GM23338 (cell line): ENCODE measurements around the gene CDKAL1.

ENCODE experiments used
- EZH2 ChIP-seq: fragments of 200-600 bp; sonication (generic); IDR thresholded peaks from one replicate; pipeline ENCODE4 v1.8.0; 2017; ENCODE audit warnings: antibody characterized with exemption, mild to moderate bottlenecking, low read depth; ENCODE audit not compliant: unreplicated experiment
- EZH2phosphoT487 ChIP-seq: fragments of 200-600 bp; sonication (generic); IDR thresholded peaks from one replicate; pipeline ENCODE4 v1.8.1; 2018; ENCODE audit warnings: antibody characterized with exemption; ENCODE audit not compliant: unreplicated experiment
- JUNB ChIP-seq: IDR thresholded peaks from one replicate; pipeline ENCODE4 v1.6.1; 2016; ENCODE audit warnings: antibody characterized with exemption; ENCODE audit not compliant: unreplicated experiment
- POLR2AphosphoS5 ChIP-seq: IDR thresholded peaks from 2 replicates; pipeline ENCODE4 v1.6.1; 2016; ENCODE audit warnings: antibody characterized with exemption, low read depth
- STAT1 ChIP-seq: IDR thresholded peaks from one replicate; pipeline ENCODE4 v1.6.1; 2016; ENCODE audit warnings: antibody characterized with exemption; ENCODE audit not compliant: unreplicated experiment
- ZNF114 ChIP-seq: fragments of 250-450 bp; sonication (Bioruptor Pico); IDR thresholded peaks from 2 replicates; pipeline ENCODE4 v1.5.0; 2020; ENCODE audit warnings: mild to moderate bottlenecking, moderate library complexity
- TF ChIP-seq, protein P1 (sequence below): IDR thresholded peaks from one replicate; pipeline ENCODE4 v1.6.1; 2018; ENCODE audit warnings: antibody characterized with exemption; ENCODE audit not compliant: unreplicated experiment
- TF ChIP-seq, protein P2 (sequence below), 2 experiments: fragments of 200-600 bp in 1 of 2; sonication (generic) in 1 of 2; conservative IDR thresholded peaks; 2 replicates each; pipeline versions ENCODE4 v1.5.1 to v1.6.1; 2016 to 2017; ENCODE audit warnings: antibody characterized with exemption in 2 of 2, low read depth in 2 of 2, mild to moderate bottlenecking in 2 of 2, moderate library complexity in 1 of 2
- TF ChIP-seq, protein P3 (sequence below): IDR thresholded peaks from 2 replicates; pipeline ENCODE4 v1.6.1; 2016; ENCODE audit warnings: antibody characterized with exemption

DNA sequence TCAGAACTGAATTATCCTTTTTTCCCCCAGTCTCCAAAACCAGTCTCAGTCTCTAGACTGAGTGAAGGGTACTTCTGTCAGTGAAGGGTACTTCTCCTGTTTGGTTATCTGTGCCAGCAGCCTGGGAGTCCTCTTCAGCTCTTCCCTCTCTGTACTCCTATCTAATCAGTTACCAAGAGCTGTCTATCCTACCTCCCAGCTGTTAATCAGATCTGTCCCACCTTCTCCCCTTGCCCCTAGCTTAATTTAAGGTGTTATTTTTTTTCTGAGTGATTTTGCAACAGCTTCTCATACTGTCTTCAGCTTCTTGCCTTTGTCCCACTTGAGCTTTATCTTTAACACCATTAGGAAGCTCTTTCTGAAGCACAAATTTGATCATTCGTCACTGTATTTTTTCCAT, 567.4 kb downstream of the CDKAL1 start:
- TF ChIP-seq, protein P1, sequence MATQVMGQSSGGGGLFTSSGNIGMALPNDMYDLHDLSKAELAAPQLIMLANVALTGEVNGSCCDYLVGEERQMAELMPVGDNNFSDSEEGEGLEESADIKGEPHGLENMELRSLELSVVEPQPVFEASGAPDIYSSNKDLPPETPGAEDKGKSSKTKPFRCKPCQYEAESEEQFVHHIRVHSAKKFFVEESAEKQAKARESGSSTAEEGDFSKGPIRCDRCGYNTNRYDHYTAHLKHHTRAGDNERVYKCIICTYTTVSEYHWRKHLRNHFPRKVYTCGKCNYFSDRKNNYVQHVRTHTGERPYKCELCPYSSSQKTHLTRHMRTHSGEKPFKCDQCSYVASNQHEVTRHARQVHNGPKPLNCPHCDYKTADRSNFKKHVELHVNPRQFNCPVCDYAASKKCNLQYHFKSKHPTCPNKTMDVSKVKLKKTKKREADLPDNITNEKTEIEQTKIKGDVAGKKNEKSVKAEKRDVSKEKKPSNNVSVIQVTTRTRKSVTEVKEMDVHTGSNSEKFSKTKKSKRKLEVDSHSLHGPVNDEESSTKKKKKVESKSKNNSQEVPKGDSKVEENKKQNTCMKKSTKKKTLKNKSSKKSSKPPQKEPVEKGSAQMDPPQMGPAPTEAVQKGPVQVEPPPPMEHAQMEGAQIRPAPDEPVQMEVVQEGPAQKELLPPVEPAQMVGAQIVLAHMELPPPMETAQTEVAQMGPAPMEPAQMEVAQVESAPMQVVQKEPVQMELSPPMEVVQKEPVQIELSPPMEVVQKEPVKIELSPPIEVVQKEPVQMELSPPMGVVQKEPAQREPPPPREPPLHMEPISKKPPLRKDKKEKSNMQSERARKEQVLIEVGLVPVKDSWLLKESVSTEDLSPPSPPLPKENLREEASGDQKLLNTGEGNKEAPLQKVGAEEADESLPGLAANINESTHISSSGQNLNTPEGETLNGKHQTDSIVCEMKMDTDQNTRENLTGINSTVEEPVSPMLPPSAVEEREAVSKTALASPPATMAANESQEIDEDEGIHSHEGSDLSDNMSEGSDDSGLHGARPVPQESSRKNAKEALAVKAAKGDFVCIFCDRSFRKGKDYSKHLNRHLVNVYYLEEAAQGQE: no peak
- TF ChIP-seq, protein P2, sequence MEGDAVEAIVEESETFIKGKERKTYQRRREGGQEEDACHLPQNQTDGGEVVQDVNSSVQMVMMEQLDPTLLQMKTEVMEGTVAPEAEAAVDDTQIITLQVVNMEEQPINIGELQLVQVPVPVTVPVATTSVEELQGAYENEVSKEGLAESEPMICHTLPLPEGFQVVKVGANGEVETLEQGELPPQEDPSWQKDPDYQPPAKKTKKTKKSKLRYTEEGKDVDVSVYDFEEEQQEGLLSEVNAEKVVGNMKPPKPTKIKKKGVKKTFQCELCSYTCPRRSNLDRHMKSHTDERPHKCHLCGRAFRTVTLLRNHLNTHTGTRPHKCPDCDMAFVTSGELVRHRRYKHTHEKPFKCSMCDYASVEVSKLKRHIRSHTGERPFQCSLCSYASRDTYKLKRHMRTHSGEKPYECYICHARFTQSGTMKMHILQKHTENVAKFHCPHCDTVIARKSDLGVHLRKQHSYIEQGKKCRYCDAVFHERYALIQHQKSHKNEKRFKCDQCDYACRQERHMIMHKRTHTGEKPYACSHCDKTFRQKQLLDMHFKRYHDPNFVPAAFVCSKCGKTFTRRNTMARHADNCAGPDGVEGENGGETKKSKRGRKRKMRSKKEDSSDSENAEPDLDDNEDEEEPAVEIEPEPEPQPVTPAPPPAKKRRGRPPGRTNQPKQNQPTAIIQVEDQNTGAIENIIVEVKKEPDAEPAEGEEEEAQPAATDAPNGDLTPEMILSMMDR (conservative IDR thresholded peaks at IDR 0.05; ENCODE audit: low read depth in 2 of 2): no peak
- TF ChIP-seq EZH2 (no peak), POLR2AphosphoS5 (no peak), EZH2phosphoT487 (no peak), JUNB (no peak), ZNF114 (no peak), STAT1 (no peak)
- TF ChIP-seq, protein P3, sequence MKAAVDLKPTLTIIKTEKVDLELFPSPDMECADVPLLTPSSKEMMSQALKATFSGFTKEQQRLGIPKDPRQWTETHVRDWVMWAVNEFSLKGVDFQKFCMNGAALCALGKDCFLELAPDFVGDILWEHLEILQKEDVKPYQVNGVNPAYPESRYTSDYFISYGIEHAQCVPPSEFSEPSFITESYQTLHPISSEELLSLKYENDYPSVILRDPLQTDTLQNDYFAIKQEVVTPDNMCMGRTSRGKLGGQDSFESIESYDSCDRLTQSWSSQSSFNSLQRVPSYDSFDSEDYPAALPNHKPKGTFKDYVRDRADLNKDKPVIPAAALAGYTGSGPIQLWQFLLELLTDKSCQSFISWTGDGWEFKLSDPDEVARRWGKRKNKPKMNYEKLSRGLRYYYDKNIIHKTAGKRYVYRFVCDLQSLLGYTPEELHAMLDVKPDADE: no peak
